ENCODE results near the gene OSBPL6. TPM values are rescaled to one million over a fixed set of nuclear protein-coding genes. Genes with fewer than 3 reads are reported as not detected.

OSBPL6 gene
- total and polyA plus RNA-seq, 9 of the 15 experiments (the other 6 are each of a cell fraction or from before 2014, with no cell fraction given): 3.4 to 12.7 (median 9.3) TPM

- TF ChIP-seq SREBF1 (IDR thresholded peaks at IDR 0.05; ENCODE audit: borderline replicate concordance, low read depth, low read length): no peak
- no peak for TF ChIP-seq ESRRB (CRISPR knock-in tag; IDR thresholded peaks at IDR 0.05; ENCODE audit: borderline replicate concordance)
- TF ChIP-seq SMARCE1 (IDR thresholded peaks at IDR 0.05): 0 out of 2 replicates have a peak, but pooled peaks have one; percentile 31
- TF ChIP-seq REST (IDR thresholded peaks at IDR 0.05; ENCODE audit: borderline replicate concordance): peak; percentile 74
- TF ChIP-seq REST (CRISPR knock-in tag; IDR thresholded peaks at IDR 0.05; ENCODE audit: low read depth): peak; percentile 79
- peak; percentile 85 for TF ChIP-seq GATAD2B (IDR thresholded peaks at IDR 0.05; ENCODE audit: borderline replicate concordance)
- TF ChIP-seq ZNF584 (CRISPR knock-in tag; IDR thresholded peaks at IDR 0.05; ENCODE audit: low read depth): 0 out of 2 replicates have a peak, but pooled peaks have one; percentile 46
- peak; percentile 14; the same call in 1 of the 2 replicates for TF ChIP-seq KLF16 (IDR thresholded peaks at IDR 0.05)
- no peak for TF ChIP-seq ZNF324 (CRISPR knock-in tag; IDR thresholded peaks at IDR 0.05)
- TF ChIP-seq ZNF384 (IDR thresholded peaks at IDR 0.05; ENCODE audit: low read depth, low read length): no peak
- 0 out of 2 replicates have a peak, but pooled peaks have one; percentile 30 for TF ChIP-seq ZNF316 (IDR thresholded peaks at IDR 0.05)
- TF ChIP-seq FOXJ3 (CRISPR knock-in tag; IDR thresholded peaks at IDR 0.05): no peak
- peak; percentile 98 for TF ChIP-seq POLR2G (IDR thresholded peaks at IDR 0.05; ENCODE audit: low read depth, low read length)
- TF ChIP-seq STAT6 (CRISPR knock-in tag; IDR thresholded peaks at IDR 0.05): 0 out of 2 replicates have a peak, but pooled peaks have one; percentile 15
- peak; percentile 88 for TF ChIP-seq POLR2AphosphoS5 (IDR thresholded peaks at IDR 0.05; ENCODE audit: control insufficient read depth, insufficient read depth, low read depth, low read length)
- TF ChIP-seq BMI1 (IDR thresholded peaks at IDR 0.05; ENCODE audit: low read length): peak; percentile 8; the same call in 1 of the 2 replicates
- peak; percentile 81 for TF ChIP-seq TFAP4 (CRISPR knock-in tag; IDR thresholded peaks at IDR 0.05; ENCODE audit: borderline replicate concordance)
Measured at GRCh38 chr2:178450774-178451525, 256.6 kb downstream of the OSBPL6 start, which contains the start of the genes PJVK and PRKRA (continued).
